Activated CD4-positive, alpha-beta T cell treated with anti-CD3 and anti-CD28 coated beads, Interleukin-2, amount 10 ng/mL, durations not matched to agents 24 days and 14 days (primary cell): ENCODE measurements around the gene VPS35. TPM values are rescaled to one million over a fixed set of nuclear protein-coding genes. Genes with fewer than 3 reads are reported as not detected.
A peak's percentile ranks its signal among the peaks of the same experiment; 100 is the strongest.
"Not testable (repeated sequence)": the region's sequence is repeated elsewhere in the genome, so short reads cannot be mapped to it uniquely, and the experiment has no call there.

Experiments used
- DNase-seq: peaks from one replicate; pipeline ENCODE4 v3.0.0; 2022
- H3K27ac Mint-ChIP-seq: one replicate; pipeline ENCODE4 v1.8.0; 2022; ENCODE audit warnings: mild to moderate bottlenecking, mixed read lengths
- H3K27me3 Mint-ChIP-seq: one replicate; pipeline ENCODE4 v1.8.0; 2022; ENCODE audit warnings: mixed read lengths
- H3K36me3 Mint-ChIP-seq: one replicate; pipeline ENCODE4 v1.8.0; 2022; ENCODE audit warnings: low read depth, mild to moderate bottlenecking, mixed read lengths
- H3K4me1 Mint-ChIP-seq: one replicate; pipeline ENCODE4 v1.8.0; 2021; ENCODE audit warnings: mixed read lengths
- H3K4me3 Mint-ChIP-seq: one replicate; pipeline ENCODE4 v1.8.0; 2022; ENCODE audit warnings: mild to moderate bottlenecking, moderate library complexity, mixed read lengths
- H3K9me3 Mint-ChIP-seq: one replicate; pipeline ENCODE4 v1.8.0; 2021; ENCODE audit warnings: mixed read lengths
- intact Hi-C: fragments of 100-400 bp; cut with micrococcal nuclease; formaldehyde crosslinking; loops from one replicate; pipeline ENCODE4 v1.15.1; 2023
- total RNA-seq: library from RNA; stranded (reverse); gene quantifications from 2 replicates; pipeline ENCODE4 v1.2.3, GENCODE V29; 2022

VPS35 gene
- total RNA-seq, 1 donor from 2014 or later = 89.6 TPM

DNA sequence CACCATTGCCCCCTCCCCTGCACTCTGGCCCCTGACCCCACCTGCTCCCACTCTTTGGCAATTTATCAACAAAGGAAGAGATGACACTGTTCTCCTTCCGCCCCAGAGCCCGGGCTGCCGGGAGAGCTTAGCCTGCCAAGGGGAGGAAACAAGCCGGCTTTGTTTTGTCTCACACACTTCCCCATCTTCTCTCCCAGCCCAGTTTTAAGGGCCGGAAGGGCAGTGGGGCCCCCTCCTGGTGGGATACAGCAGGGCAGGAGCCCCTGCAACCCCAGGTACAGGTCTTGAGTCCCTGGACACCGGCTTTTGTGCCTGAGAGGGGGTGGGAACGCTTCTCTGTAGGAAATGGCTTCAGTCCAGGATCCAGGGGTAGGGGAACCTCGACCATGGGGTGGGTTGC lies 65.7 kb downstream of the VPS35 start:
- DNase-seq, H3K9me3 Mint-ChIP-seq, H3K27me3 Mint-ChIP-seq, H3K27ac Mint-ChIP-seq, H3K4me3 Mint-ChIP-seq: not testable (repeated sequence)
- intact Hi-C loops = loop anchor here (5.0 kb wide), 1 partner anchor 164 kb away; no protein-coding TSS in a partner anchor
- Mint-ChIP-seq H3K4me1 (peaks cover 22% of the 10 kb centered on the region), H3K36me3 (peaks cover 10% of the 10 kb centered on the region)

DNA sequence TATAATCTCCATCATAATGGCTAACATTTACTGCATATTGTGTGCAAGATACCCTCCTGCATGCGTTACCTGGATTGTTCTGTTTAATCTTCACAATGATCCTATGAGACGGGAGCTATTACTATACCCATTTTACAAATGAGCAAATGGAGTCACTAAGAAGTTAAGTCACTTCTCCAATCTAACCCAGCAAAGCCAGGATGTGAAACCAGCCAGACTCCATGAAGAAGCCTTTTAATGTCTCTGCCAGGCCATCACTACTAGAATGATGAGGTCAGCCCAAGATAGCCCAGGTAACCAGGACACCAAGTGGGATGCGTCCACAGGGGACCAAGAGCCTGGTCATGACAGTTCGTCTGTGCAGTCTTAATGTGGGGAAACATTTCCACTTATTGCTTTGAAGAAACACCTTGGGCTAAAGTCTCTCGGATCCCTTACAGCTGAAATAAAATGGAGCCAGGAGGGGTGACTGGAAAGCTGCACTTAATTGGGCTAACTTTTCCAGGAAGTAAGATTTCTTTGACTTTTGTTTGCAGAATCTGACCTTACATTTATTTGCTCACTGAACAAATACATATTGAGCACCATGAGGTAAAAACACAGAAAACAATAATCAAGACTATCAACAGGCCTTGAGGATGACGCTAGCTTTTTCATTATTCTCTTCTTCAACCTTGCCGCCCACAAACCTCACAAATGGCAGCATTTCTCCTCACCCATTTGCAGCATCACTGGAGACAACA lies 66.9 kb downstream of the VPS35 start:
- H3K27ac Mint-ChIP-seq = peak overlapping the region; percentile 97
- intact Hi-C loops = loop anchor here (1.0 to 5.0 kb wide), 3 partner anchors 67 to 165 kb away; partner anchors contain the start of genes ORC6 and VPS35

DNA sequence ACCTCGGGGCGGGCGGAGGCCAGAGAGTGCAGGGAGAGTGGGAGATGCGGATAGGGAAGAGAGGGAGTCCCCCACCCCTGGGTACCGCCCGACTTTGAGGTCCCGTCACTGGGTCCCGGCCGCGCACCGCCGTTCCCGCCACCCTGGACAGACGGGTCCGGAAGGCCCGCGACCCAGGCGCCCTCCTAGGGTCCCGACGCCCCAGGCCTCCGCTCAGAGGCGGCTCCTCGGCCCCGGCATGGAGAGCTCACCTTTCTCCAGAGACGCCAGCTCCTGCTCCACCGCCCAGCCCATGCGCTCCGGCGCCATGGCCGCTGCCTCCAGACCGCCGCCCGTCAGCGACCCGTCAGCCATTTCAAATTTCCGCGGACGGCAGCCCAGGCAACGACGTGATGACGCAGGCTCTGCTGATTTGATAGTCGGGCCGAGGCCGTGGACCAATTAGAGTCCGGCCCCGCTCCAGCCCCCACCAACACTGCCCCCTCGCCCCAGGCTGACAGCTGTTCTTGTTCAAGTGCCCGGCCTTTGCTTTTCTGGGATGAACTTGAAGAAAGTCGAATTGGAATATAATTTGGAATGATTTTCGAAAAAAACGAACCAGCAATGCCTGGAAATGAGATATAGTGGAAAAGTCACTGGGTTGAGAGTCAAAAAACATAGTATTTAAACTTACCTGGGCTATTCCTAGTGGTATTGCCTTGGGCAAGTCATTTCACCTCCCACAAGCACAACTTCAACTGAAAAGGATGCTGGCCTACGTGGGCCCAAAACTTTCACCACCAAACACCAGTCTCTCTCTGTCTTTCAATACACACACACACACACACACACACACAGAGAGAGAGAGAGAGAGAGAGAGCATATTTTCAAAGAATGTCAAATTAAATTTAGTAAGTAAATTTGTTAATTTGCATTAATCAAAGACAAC lies 67.7 kb downstream of the VPS35 start, which contains the start of gene SHCBP1:
Gene SHCBP1 (minus strand): TSS at position 374 of the 928 bp plus-strand sequence. CDS start 20 bp downstream, at position 354.
- Mint-ChIP-seq H3K36me3 (peaks cover 20% of the 10 kb centered on the region), H3K27me3 (no peaks in the 10 kb centered on the region), H3K9me3 (no peaks in the 10 kb centered on the region), H3K4me1 (peaks cover 23% of the 10 kb centered on the region), H3K4me3 (peak within 1 kb of the TSS; percentile 97), H3K27ac (peak within 1 kb of the TSS; percentile 97)
- intact Hi-C loops = loop anchor here (1.0 to 5.0 kb wide), 3 partner anchors 67 to 166 kb away; partner anchors contain the start of genes ORC6 and VPS35
- DNase-seq = peak; percentile 96

More for the DNA sequence above, 66.9 kb downstream of the VPS35 start:
- H3K4me3 Mint-ChIP-seq = peak overlapping the region; percentile 97
- DNase-seq = no peak
- H3K4me1 Mint-ChIP-seq = peaks cover 23% of the 10 kb centered on the region
- no peaks in the 10 kb centered on the region for H3K9me3 Mint-ChIP-seq
- H3K36me3 Mint-ChIP-seq = peaks cover 13% of the 10 kb centered on the region
- H3K27me3 Mint-ChIP-seq = no peaks in the 10 kb centered on the region

DNA sequence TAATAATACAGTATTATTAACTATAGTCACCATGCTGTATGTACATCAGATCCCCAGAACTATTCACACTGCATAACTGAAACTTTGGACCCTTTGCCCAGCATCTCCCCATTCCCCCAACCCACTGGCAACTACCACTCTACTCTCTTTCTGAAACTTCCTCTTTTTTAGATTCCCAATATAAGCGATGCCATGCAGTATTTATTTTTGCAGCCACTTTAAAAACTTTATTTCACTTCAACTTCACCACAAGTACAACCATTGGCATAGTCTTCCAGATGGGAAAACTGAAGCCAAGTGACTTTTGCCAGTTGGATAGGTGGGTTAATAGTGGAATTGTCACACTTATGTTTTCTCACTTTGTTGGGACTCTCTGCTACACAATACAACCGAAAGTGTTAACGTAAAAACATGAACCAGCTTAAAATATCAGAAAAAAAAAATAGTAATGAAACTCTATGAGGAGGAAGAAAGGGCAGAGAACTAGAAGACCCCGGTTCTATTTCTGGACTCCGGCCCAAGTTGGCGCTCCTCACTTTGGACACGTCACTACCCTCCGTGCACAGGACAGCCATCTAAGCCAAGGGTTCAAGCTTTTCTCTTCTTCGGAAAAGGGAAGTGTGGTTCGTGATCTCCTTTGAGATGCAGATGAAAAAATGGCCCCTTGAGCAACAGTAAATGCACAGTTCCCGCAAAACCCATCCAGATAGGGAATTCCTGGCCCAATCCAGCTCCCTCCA lies 68.5 kb downstream of the VPS35 start:
- peaks cover 23% of the 10 kb centered on the region for H3K4me1 Mint-ChIP-seq
- peak overlapping the region; percentile 97 for H3K4me3 Mint-ChIP-seq
- H3K27me3 Mint-ChIP-seq = no peaks in the 10 kb centered on the region
- no peak for DNase-seq
- intact Hi-C loops = loop anchor here (1.0 to 5.0 kb wide), 3 partner anchors 66 to 167 kb away; partner anchors contain the start of genes ORC6 and VPS35
- peaks cover 26% of the 10 kb centered on the region for H3K36me3 Mint-ChIP-seq
- H3K9me3 Mint-ChIP-seq = no peaks in the 10 kb centered on the region
- peak overlapping the region; percentile 97 for H3K27ac Mint-ChIP-seq

DNA sequence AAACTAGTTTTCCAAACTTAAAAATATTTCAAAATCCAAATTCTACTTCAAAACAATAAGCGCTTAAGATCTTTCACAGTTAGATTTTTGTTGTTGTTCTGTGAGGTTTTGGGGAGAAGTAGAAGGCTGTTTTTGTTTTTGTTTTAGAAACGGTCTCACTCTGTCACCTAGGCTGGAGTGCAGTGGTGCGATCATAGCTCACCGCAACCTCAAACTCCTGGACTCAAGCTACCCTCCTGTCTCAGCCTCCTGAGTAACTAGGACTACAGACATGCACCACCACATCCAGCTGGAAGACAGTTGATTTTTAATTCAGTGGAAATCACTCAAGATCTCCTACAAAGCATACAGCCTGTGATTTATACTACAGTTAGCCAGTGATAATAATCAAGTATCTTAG lies 70.5 kb downstream of the VPS35 start:
- H3K27ac Mint-ChIP-seq = peak overlapping the region; percentile 7
- H3K4me3 Mint-ChIP-seq = no peak overlapping the region
- H3K36me3 Mint-ChIP-seq = peaks cover 31% of the 10 kb centered on the region
- intact Hi-C loops = no loop called here
- peaks cover 23% of the 10 kb centered on the region for H3K4me1 Mint-ChIP-seq
- no peaks in the 10 kb centered on the region for H3K27me3 Mint-ChIP-seq
- no peaks in the 10 kb centered on the region for H3K9me3 Mint-ChIP-seq
- no peak for DNase-seq

DNA sequence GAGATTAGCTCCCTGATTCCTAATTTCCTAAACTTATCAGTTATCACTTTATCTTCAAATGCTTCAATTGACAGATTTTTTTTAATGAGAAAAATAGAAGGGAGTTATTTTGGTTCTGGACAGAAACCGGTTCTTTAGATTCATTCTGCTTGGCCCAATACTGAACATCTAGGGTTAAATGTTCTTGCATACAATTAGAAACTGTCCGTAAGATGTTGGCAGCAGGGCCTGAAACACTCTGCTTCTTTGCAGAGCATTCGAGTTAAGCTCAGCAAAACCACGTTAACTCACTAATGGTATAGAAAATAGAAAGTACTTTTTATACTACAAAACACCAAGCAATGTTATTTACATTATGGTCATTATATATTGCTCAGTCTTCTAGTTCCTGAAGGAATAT lies 75.0 kb downstream of the VPS35 start:
- Mint-ChIP-seq H3K27me3 (no peaks in the 10 kb centered on the region), H3K4me3 (no peak overlapping the region), H3K36me3 (peaks cover 28% of the 10 kb centered on the region), H3K27ac (no peak overlapping the region), H3K4me1 (peaks cover 5% of the 10 kb centered on the region), H3K9me3 (no peaks in the 10 kb centered on the region)
- intact Hi-C loops = no loop called here
- no peak for DNase-seq

DNA sequence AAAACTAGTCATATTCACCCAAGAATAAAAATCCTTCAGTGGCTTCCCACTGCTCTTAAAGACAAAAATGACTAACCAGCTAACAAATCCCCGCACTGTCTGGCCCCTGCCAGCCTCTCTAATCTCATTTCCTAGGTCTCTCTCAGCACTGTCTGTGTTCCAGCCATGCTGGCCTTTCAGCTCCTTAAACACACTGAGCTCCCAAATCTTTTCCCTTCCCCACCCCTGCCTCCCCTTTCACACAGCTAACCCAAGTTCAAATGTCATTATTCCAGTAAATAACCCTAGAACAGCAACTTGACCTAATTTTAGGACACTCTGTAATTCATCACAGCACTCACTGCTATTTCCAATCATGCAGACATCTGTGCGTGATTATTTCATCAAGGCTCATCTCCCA lies 75.6 kb downstream of the VPS35 start:
- H3K4me3 Mint-ChIP-seq = no peak overlapping the region
- no peak for DNase-seq
- H3K27me3 Mint-ChIP-seq = no peaks in the 10 kb centered on the region
- no peaks in the 10 kb centered on the region for H3K9me3 Mint-ChIP-seq
- H3K36me3 Mint-ChIP-seq = peaks cover 28% of the 10 kb centered on the region
- H3K4me1 Mint-ChIP-seq = peaks cover 2% of the 10 kb centered on the region
- no peak overlapping the region for H3K27ac Mint-ChIP-seq
- intact Hi-C loops = no loop called here

DNA sequence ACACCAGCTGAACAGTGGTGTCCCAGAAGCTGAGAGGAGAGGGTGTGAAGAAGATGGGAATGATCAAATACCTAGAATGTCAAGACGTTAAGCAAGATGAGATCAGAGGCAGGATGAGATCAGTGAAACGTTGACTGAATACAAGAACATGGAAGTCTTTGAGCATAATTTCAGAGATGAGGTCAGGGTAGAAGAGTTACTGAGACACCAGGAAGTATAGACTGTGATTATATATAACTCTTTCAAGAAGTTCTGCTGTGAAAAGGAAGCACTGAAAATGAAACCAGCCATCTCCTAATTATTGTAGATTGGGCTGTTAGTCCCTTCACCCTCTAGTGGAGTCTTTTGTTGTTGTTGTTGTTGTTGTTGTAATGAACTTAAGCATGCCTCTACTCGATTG lies 76.9 kb downstream of the VPS35 start:
- Mint-ChIP-seq H3K27ac (no peak overlapping the region), H3K27me3 (no peaks in the 10 kb centered on the region), H3K4me1 (no peaks in the 10 kb centered on the region), H3K9me3 (no peaks in the 10 kb centered on the region), H3K4me3 (no peak overlapping the region), H3K36me3 (peaks cover 30% of the 10 kb centered on the region)
- intact Hi-C loops = no loop called here
- no peak for DNase-seq

DNA sequence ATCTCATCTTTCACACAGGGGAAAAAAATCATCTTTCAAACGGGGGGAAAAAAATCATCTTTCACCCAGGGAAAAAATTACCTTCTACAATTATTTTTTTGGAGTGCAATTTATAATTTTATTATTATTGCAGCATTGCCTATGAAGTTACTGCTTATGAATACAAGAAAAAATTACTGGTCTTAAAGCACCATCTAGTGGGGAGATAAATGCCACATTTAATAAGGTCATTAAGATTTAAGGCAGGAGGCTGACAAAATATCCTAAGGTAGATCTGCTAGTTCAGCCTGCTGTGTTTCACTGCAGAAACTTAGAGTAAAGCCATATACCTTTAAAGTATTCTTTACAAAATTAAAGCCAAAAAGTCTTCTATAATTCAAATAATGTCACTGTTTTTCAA lies 81.4 kb downstream of the VPS35 start:
- no peaks in the 10 kb centered on the region for H3K9me3 Mint-ChIP-seq
- H3K27me3 Mint-ChIP-seq = no peaks in the 10 kb centered on the region
- H3K4me3 Mint-ChIP-seq = no peak overlapping the region
- no peaks in the 10 kb centered on the region for H3K4me1 Mint-ChIP-seq
- no peak overlapping the region for H3K27ac Mint-ChIP-seq
- no peak for DNase-seq
- H3K36me3 Mint-ChIP-seq = peaks cover 32% of the 10 kb centered on the region
- intact Hi-C loops = loop anchor here (1.0 kb wide), 1 partner anchor 53 kb away; no protein-coding TSS in a partner anchor

DNA sequence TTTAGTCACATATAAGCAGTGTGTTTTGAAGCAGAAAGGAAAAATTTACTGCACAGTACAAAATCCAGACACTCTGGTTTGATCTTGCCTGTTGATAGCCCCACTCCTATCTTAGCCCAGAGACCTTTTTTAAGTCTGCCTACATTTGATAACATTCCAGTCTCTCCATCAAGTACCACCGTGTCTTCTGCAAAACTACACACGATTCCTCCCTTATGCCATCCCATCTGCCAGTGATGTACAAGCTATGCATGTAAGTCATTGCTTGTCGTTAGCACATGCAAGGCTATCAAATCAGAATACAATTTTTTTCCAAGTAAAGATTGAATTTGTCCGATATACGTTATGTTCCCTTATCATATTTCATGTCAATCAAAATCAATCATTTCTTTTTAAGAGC lies 82.7 kb downstream of the VPS35 start:
- Mint-ChIP-seq H3K4me3 (no peak overlapping the region), H3K27me3 (no peaks in the 10 kb centered on the region), H3K9me3 (no peaks in the 10 kb centered on the region), H3K36me3 (peaks cover 41% of the 10 kb centered on the region), H3K27ac (no peak overlapping the region), H3K4me1 (no peaks in the 10 kb centered on the region)
- intact Hi-C loops = no loop called here
- DNase-seq = no peak

Other genes with a start within 250 kb of the VPS35 start
- 43.9 and 47.6 TPM in 2 replicates for gene SHCBP1, start 67.8 kb downstream of the VPS35 start, total RNA-seq
- 64.3 and 66.3 TPM in 2 replicates for gene ORC6, start 481 bp upstream of the VPS35 start, total RNA-seq
- gene MYLK3, start 59.2 kb upstream of the VPS35 start, total RNA-seq = 0.23 and 1.0 TPM in 2 replicates
- gene C16orf87, start 142.0 kb upstream of the VPS35 start, total RNA-seq = 32.0 and 32.7 TPM in 2 replicates
- 15.7 and 16.0 TPM in 2 replicates for gene GPT2, start 195.2 kb upstream of the VPS35 start, total RNA-seq